Activated naive CD4-positive, alpha-beta T cell treated with anti-CD3 and anti-CD28 coated beads, Interleukin-2, amount 50 U/mL, for 72 hours (primary cell): ENCODE results near the gene SUMF1. TPM values are rescaled to one million over a fixed set of nuclear protein-coding genes. Genes with fewer than 3 reads are reported as not detected.

Source experiments
- ATAC-seq, 2 donors: fragments of 150-1000 bp; cut with Tn5 transposase; 2 replicates each; pipeline ENCODE4 v1.10.0; 2021; ENCODE audit warnings: mild to moderate bottlenecking in 2 of 2, moderate library complexity in 2 of 2
- DNase-seq, 2 donors: peaks; one replicate each; pipeline ENCODE4 v3.0.0; 2021 to 2022; ENCODE audit warnings: low spot score in 2 of 2
- H3K27ac Mint-ChIP-seq, 2 donors: one replicate each; pipeline ENCODE4 v1.8.0; 2022; ENCODE audit warnings: mild to moderate bottlenecking in 2 of 2, mixed read lengths in 2 of 2
- H3K36me3 Mint-ChIP-seq, 2 donors: one replicate each; pipeline ENCODE4 v1.8.0; 2022; ENCODE audit warnings: mixed read lengths in 2 of 2
- H3K9me3 Mint-ChIP-seq, 2 donors: one replicate each; pipeline ENCODE4 v1.8.0; 2022; ENCODE audit warnings: mixed read lengths in 2 of 2
- total RNA-seq, 2 donors: library from RNA; stranded (reverse); gene quantifications; one replicate each; pipeline ENCODE4 v1.2.3, GENCODE V29; 2022

SUMF1 gene
- total RNA-seq, 2 donors from 2014 or later: 4.8 to 6.2 TPM

GRCh38 chr3:4322635-4323034 lies 144.4 kb downstream of the SUMF1 start:
- Mint-ChIP-seq H3K9me3 (peaks cover 3 to 4% of the 10 kb centered on the region in 2 donors), H3K27ac (no peak overlapping the region), H3K36me3 (peaks cover 0 to 13% of the 10 kb centered on the region in 2 donors)
- DNase-seq (no peak), ATAC-seq (no peak)

GRCh38 chr3:4321732-4322131 lies 145.3 kb downstream of the SUMF1 start:
- ATAC-seq (no peak), DNase-seq (no peak)
- Mint-ChIP-seq H3K27ac (no peak overlapping the region), H3K9me3 (peaks cover 0 to 3% of the 10 kb centered on the region in 2 donors), H3K36me3 (peaks cover 3 to 12% of the 10 kb centered on the region in 2 donors)

GRCh38 chr3:4320096-4320911 lies 146.8 kb downstream of the SUMF1 start:
- no peak for DNase-seq
- peaks cover 4 to 5% of the 10 kb centered on the region in 2 donors for H3K9me3 Mint-ChIP-seq
- no peak for ATAC-seq
- no peak overlapping the region for H3K27ac Mint-ChIP-seq
- H3K36me3 Mint-ChIP-seq: peaks cover 13 to 14% of the 10 kb centered on the region in 2 donors

GRCh38 chr3:4314688-4315087 lies 152.4 kb downstream of the SUMF1 start:
- DNase-seq: no peak
- ATAC-seq: no peak
- H3K9me3 Mint-ChIP-seq: peaks cover 4 to 5% of the 10 kb centered on the region in 2 donors

GRCh38 chr3:4313606-4314293 lies 153.3 kb downstream of the SUMF1 start:
- no peak for ATAC-seq
- Mint-ChIP-seq H3K36me3 (peaks cover 28 to 33% of the 10 kb centered on the region in 2 donors), H3K9me3 (peaks cover 3 to 4% of the 10 kb centered on the region in 2 donors), H3K27ac (no peak overlapping the region)
- no peak for DNase-seq

More at GRCh38 chr3:4314688-4315087, 152.4 kb downstream of the SUMF1 start:
- Mint-ChIP-seq H3K27ac (no peak overlapping the region), H3K36me3 (peaks cover 28 to 33% of the 10 kb centered on the region in 2 donors)

- peaks cover 3 to 4% of the 10 kb centered on the region in 2 donors for H3K9me3 Mint-ChIP-seq
- DNase-seq (no peak), ATAC-seq (no peak)
- peaks cover 22 to 27% of the 10 kb centered on the region in 2 donors for H3K36me3 Mint-ChIP-seq
- no peak overlapping the region for H3K27ac Mint-ChIP-seq
These were observed 155.6 kb downstream of the SUMF1 start for GRCh38 chr3:4311496-4311895.

Other genes starting within 250 kb of the SUMF1 start
- gene SETMAR, start 163.9 kb downstream of the SUMF1 start, total RNA-seq: 10 to 100 TPM; 11.8 to 12.1 TPM
- gene ITPR1, start 26.1 kb upstream of the SUMF1 start, total RNA-seq: 10 to 100 TPM; 40.0 to 70.7 TPM